Liver (tissue), 4 donors: Measurements from ENCODE around the gene TM4SF18. TPM values are rescaled to one million over a fixed set of nuclear protein-coding genes. Genes with fewer than 3 reads are reported as not detected.

ENCODE experiments used
- polyA plus RNA-seq, 2 donors: library from polyadenylated mRNA; stranded (reverse) in 1 of 2; unstranded in 1 of 2; fragments of 200-250 nt in 1 of 2; fragments of >200 nt in 1 of 2; fragmentation: Nextera tagmentation in 1 of 2; extraction: Ambion mirVana in 1 of 2; gene quantifications; one replicate each; pipeline versions ENCODE4 v1.2.1 to v1.2.3, GENCODE V29; 2013 to 2015
- total RNA-seq, 2 donors: library from RNA; depleted of rRNA; stranded (reverse); fragments of >200 nt; gene quantifications; one replicate each; pipeline ENCODE4 v1.2.3, GENCODE V29; 2014
- donor health status: healthy.
- donor health status: healthy.
- donor health status: healthy.

The TM4SF18 gene
- total and polyA plus RNA-seq, 4 donors: 4.9 to 12.6 (median 6.4) TPM

Other genes with a start within 250 kb of the TM4SF18 start
- 10 to 100 TPM; 15.6 to 31.7 TPM for gene HLTF, start 247.1 kb downstream of the TM4SF18 start, total RNA-seq
- 10 to 100 TPM in 1 of 2 donors, 1 to 10 TPM in 1; 4.1 to 18.4 TPM for gene HLTF, start 247.1 kb downstream of the TM4SF18 start, polyA plus RNA-seq
- 1 to 10 TPM; 6.5 to 9.9 TPM for gene HPS3, start 204.0 kb downstream of the TM4SF18 start, total RNA-seq
- gene HPS3, start 204.0 kb downstream of the TM4SF18 start, polyA plus RNA-seq: 1 to 10 TPM; 4.4 to 8.9 TPM
- gene CP, start 111.8 kb downstream of the TM4SF18 start, total RNA-seq: 1,000 to 10,000 TPM; 1,260 to 1,748 TPM
- 1,000 to 10,000 TPM in 1 of 2 donors, 100 to 1,000 TPM in 1; 565 to 1,294 TPM for gene CP, start 111.8 kb downstream of the TM4SF18 start, polyA plus RNA-seq
- gene TM4SF1, start 44.0 kb upstream of the TM4SF18 start, total RNA-seq: 10 to 100 TPM; 21.5 to 31.5 TPM
- gene TM4SF1, start 44.0 kb upstream of the TM4SF18 start, polyA plus RNA-seq: 10 to 100 TPM; 20.0 to 28.8 TPM
- gene TM4SF4, start 141.1 kb upstream of the TM4SF18 start, total RNA-seq: 100 to 1,000 TPM; 184 to 230 TPM
- gene TM4SF4, start 141.1 kb upstream of the TM4SF18 start, polyA plus RNA-seq: 100 to 1,000 TPM; 201 to 215 TPM